ENCODE results near the gene ATP5MK. TPM values are rescaled to one million over a fixed set of nuclear protein-coding genes. Genes with fewer than 3 reads are reported as not detected.
"Not testable (repeated sequence)": the region's sequence is repeated elsewhere in the genome, so short reads cannot be mapped to it uniquely, and the experiment has no call there.

ATP5MK gene
- total and polyA plus RNA-seq, 2 of the 8 experiments (the other 6 are each of a cell fraction or from before 2014, with no cell fraction given), result 280 to 312 TPM

GRCh38 chr10:103355906-103356599 is 40.2 kb downstream of the ATP5MK start (continued):
- TF ChIP-seq TAF1 (IDR thresholded peaks at IDR 0.05; ENCODE audit: low read depth, low read length) (no peak), CHD2 (IDR thresholded peaks at IDR 0.05; ENCODE audit: low read length) (no peak)

DNA sequence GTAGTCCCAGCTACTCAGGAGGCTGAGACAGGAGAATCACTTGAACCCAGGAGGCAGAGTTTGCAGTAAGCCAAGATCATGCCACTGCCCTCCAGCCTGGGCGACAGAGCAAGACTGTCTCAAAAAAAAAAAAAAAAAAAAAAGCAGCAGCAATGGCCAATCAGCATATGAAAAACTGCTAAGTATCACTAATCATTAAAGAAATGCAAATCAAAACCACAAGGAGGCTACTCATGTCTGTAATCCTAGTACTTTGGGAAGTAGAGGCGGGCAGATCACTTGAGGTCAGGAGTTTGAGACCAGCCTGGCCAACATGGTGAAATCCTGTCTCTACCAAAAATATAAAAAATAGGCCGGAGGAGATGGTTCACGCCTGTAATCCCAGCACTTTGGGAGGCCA is 41.7 kb downstream of the ATP5MK start:
- H3K4ac ChIP-seq (replicated peaks; ENCODE audit: insufficient read length, low read depth, low read length); H4K5ac ChIP-seq (ENCODE audit: insufficient read length, low read depth, low read length); H3K79me1 ChIP-seq (ENCODE audit: low read depth, low read length); DNase-seq (ENCODE audit: low read depth in 1 of 2, low spot score in 2 of 2); H3K23ac ChIP-seq (ENCODE audit: insufficient read length); H3K23me2 ChIP-seq (ENCODE audit: low read depth, low read length); H3K36me3 ChIP-seq (ENCODE audit: control insufficient read depth in 2 of 4, insufficient read depth in 4 of 4, low read length in 3 of 4); H4K8ac ChIP-seq (ENCODE audit: extremely low read depth, insufficient read depth, low read length); H2BK120ac ChIP-seq (replicated peaks; ENCODE audit: low read depth, low read length); H3K79me2 ChIP-seq (ENCODE audit: control insufficient read depth in 1 of 2, insufficient read depth in 2 of 2, low read length in 2 of 2); H3K4me1 ChIP-seq (replicated peaks in 1 of 4; ENCODE audit: control insufficient read depth in 3 of 4, insufficient read depth in 4 of 4, low read length in 3 of 4); H3K56ac ChIP-seq (replicated peaks; ENCODE audit: insufficient read length, low read depth, low read length); H3K9me3 ChIP-seq (ENCODE audit: insufficient read depth in 2 of 2, low read depth in 1 of 2, low read length in 1 of 2); H3K27ac ChIP-seq (ENCODE audit: low read depth, low read length); H3K27me3 ChIP-seq (replicated peaks in 1 of 4; ENCODE audit: control insufficient read depth in 3 of 4, extremely low read depth in 1 of 4, insufficient read depth in 3 of 4, low read length in 3 of 4); H2AFZ ChIP-seq (ENCODE audit: low read length); H2BK5ac ChIP-seq (ENCODE audit: low read depth, low read length); H2AK5ac ChIP-seq (ENCODE audit: low read depth, low read length); H4K91ac ChIP-seq (replicated peaks; ENCODE audit: insufficient read length, low read length); H3K4me2 ChIP-seq (ENCODE audit: insufficient read depth in 1 of 2, low read depth in 2 of 2, low read length in 2 of 2); POLR2A ChIA-PET (ENCODE audit: partially characterized antibody); H2BK12ac ChIP-seq (ENCODE audit: low read depth, low read length); H3K9ac ChIP-seq (replicated peaks in 1 of 4; ENCODE audit: extremely low read depth in 1 of 4, low read depth in 3 of 4, low read length in 3 of 4); H3K14ac ChIP-seq (ENCODE audit: insufficient read length); H3K18ac ChIP-seq (ENCODE audit: extremely low read depth, low read length); H2BK20ac ChIP-seq (ENCODE audit: low read length); H2BK15ac ChIP-seq (ENCODE audit: low read length); H3K4me3 ChIP-seq (ENCODE audit: extremely low read depth in 1 of 4, insufficient read depth in 2 of 4, low read depth in 3 of 4, low read length in 4 of 4); FAIRE-seq; H4K20me1 ChIP-seq (replicated peaks in 1 of 2; ENCODE audit: control insufficient read depth in 1 of 2, insufficient read depth in 2 of 2, low read length in 2 of 2): not testable (repeated sequence)
- CTCF ChIA-PET (ENCODE audit: partially characterized antibody), result interaction anchor here (1.0 to 3.3 kb wide), 2 partner anchors 20 to 174 kb away, joined by 3 to 11 read pairs; no protein-coding TSS in a partner anchor
- WGBS, 2 experiments (ENCODE audit: extremely low coverage in 1 of 2, insufficient coverage in 1 of 2, insufficient read length in 1 of 2, insufficient replicate concordance in 2 of 2, low coverage in 1 of 2, low lambda C conversion rate in 2 of 2, missing lambda C conversion rate in 1 of 2), result 81% methylated on average over 4 of the region's 4 CpGs; no CpG with 5 or more reads in 1 of the 2 experiments

Measured in H1 (cell line).